ENCODE measurements around the gene STRN4.
"Not testable (repeated sequence)": the region's sequence is repeated elsewhere in the genome, so short reads cannot be mapped to it uniquely, and the experiment has no call there.

STRN4 gene

GRCh38 chr19:46715975-46716671 lies 30.1 kb downstream of the STRN4 start:
- ChIA-PET CTCF (interaction anchor here (0.8 to 5.7 kb wide), 6 partner anchors 12 to 124 kb away, joined by 3 to 116 read pairs (median 11); no protein-coding TSS in a partner anchor), POLR2A (no interaction called here)
- DNase-seq (ENCODE audit: low read depth, low spot score), result no peak
- peak overlapping the region; percentile 78 for H3K4me3 ChIP-seq (ENCODE audit: low read depth, low read length)
- no peak for TF ChIP-seq CTCF (IDR thresholded peaks at IDR 0.05; ENCODE audit: insufficient read depth, low read length, missing control alignments)

GRCh38 chr19:46715620-46715974 lies 30.7 kb downstream of the STRN4 start:
- POLR2A ChIA-PET, result no interaction called here
- TF ChIP-seq CTCF (IDR thresholded peaks at IDR 0.05; ENCODE audit: insufficient read depth, low read length, missing control alignments), result no peak
- CTCF ChIA-PET, result interaction anchor here (0.8 to 5.7 kb wide), 9 partner anchors 12 to 125 kb away, joined by 3 to 116 read pairs (median 4); no protein-coding TSS in a partner anchor
- peak overlapping the region; percentile 78 for H3K4me3 ChIP-seq (ENCODE audit: low read depth, low read length)
- DNase-seq (ENCODE audit: low read depth, low spot score), result no peak

GRCh38 chr19:46714444-46715106 lies 31.7 kb downstream of the STRN4 start:
- ChIA-PET POLR2A (interaction anchor here (1.6 kb wide), 1 partner anchor 74 kb away, joined by 6 read pairs; the partner anchor contains the start of gene SLC1A5), CTCF (interaction anchor here (0.7 to 5.7 kb wide), 9 partner anchors 9 to 101 kb away, joined by 3 to 116 read pairs (median 3); no protein-coding TSS in a partner anchor)
- DNase-seq (ENCODE audit: low read depth, low spot score), result no peak
- no peak for TF ChIP-seq CTCF (IDR thresholded peaks at IDR 0.05; ENCODE audit: insufficient read depth, low read length, missing control alignments)
- peak overlapping the region; percentile 62 for H3K4me3 ChIP-seq (ENCODE audit: low read depth, low read length)

DNA sequence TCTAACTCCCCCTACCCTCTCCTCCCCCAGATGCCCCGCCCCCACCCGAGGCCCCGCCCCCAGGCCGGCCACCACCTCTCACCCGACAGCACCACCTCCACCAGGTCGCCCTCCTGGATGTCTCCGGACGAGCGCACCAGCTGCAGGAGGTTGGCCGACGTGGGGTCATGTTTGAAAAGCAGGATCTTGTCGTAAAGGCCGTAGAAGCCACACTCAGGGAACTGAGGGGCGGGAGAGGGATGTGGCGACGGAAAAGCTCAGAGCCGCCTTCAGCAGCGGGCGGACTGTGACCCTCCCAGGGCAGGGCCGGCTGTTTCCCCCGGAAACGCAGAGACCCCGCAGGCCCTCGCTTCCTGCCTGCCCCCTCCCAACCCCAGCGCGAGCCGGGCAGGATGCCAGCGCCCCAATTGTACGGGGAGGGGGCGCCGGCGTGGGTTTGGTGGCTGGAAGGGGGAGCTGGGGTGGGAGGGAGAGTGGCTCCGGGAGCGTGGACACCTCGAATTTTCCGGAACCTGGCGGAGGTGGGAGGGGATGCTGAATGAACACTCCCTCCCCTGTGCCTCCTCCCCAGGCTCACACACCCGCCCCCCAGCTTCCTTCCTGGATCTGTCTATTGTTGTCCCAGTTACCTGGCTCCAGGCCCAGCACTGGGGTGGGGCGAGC lies 32.3 kb downstream of the STRN4 start:
- no peak for DNase-seq (ENCODE audit: low read depth, low spot score)
- POLR2A ChIA-PET, result interaction anchor here (0.6 to 1.6 kb wide), 2 partner anchors 26 to 74 kb away, joined by 3 to 6 read pairs; partner anchors contain the start of gene SLC1A5
- CTCF ChIA-PET, result interaction anchor here (0.7 to 5.7 kb wide), 5 partner anchors 10 to 100 kb away, joined by 3 to 116 read pairs (median 18); no protein-coding TSS in a partner anchor

GRCh38 chr19:46712768-46713338 lies 33.4 kb downstream of the STRN4 start:
- POLR2A ChIA-PET, result interaction anchor here (0.7 kb wide), 1 partner anchor 76 kb away, joined by 4 read pairs; the partner anchor contains the start of gene SLC1A5
- CTCF ChIA-PET, result interaction anchor here (0.7 to 5.7 kb wide), 4 partner anchors 9 to 118 kb away, joined by 3 to 116 read pairs (median 28); no protein-coding TSS in a partner anchor
- not testable (repeated sequence) for H3K4me3 ChIP-seq (ENCODE audit: low read depth, low read length); DNase-seq (ENCODE audit: low read depth, low spot score)

More for the DNA sequence above, 32.3 kb downstream of the STRN4 start:
- peak overlapping the region; percentile 62 for H3K4me3 ChIP-seq (ENCODE audit: low read depth, low read length)
- TF ChIP-seq CTCF (IDR thresholded peaks at IDR 0.05; ENCODE audit: insufficient read depth, low read length, missing control alignments), result no peak

DNA sequence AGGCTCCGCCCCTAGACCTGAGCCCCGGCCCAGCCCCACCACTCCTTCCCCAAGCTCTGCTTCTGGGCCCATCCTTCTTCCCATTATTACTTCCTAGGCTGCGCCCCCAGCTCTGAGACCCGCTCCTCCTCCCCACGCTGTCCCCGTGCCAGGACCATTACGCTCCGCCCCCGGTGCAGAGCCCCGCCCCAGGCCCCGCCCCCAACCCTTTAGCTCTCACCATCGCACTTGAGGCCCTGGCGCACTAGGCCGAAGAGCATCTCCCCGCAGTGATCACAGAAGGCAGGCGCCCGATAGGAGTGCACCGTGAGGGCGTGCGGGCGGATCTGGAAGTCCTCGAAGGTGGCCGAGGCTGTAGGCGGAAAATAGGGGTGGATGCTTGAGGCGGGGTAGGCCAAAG lies 35.6 kb downstream of the STRN4 start:
- no peak for DNase-seq (ENCODE audit: low read depth, low spot score)
- POLR2A ChIA-PET, result interaction anchor here (0.7 kb wide), 1 partner anchor 40 kb away, joined by 3 read pairs; no protein-coding TSS in a partner anchor
- no peak for TF ChIP-seq CTCF (IDR thresholded peaks at IDR 0.05; ENCODE audit: insufficient read depth, low read length, missing control alignments)
- H3K4me3 ChIP-seq (ENCODE audit: low read depth, low read length), result no peak overlapping the region
- CTCF ChIA-PET, result interaction anchor here (1.0 to 2.6 kb wide), 5 partner anchors 12 to 127 kb away, joined by 3 to 8 read pairs (median 3); no protein-coding TSS in a partner anchor
